ENCODE measurements around the gene TMEM121. TPM values are rescaled to one million over a fixed set of nuclear protein-coding genes. Genes with fewer than 3 reads are reported as not detected.
"Not testable (repeated sequence)": the region's sequence is repeated elsewhere in the genome, so short reads cannot be mapped to it uniquely, and the experiment has no call there.

TMEM121 gene
- polyA plus RNA-seq, 1 experiment = 4.6 TPM

DNA sequence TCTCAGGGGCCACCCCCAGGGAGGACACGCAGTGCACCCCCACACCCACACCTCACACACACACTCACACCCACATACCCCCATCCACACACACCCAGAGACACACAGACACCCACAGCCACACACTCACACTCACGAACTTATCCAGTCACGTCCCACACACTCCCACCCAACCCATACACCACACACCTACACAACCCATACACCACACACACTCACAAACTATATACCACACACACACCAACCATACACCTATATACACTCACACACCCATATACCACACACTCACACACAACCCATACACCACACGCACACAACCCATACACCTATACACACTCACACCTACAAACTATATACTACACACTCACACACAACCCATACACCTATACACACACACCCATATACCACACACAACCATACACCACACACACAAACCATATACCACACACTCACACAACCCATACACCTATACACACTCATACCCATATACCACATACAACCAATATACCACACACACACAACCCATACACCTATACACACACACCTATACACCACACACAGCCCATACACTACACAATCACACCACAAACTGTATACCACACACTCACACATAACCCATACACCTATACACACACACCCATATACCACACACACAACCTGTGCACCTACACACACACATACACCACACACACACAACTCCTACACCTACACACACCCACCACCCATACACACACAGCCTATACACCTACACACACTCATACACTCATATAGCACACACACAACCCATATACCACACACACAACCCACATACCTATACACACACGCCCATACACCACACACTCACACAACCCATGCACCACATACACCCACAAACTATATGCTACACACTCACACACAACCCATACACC is 42.7 kb downstream of the TMEM121 start:
- no peak for DNase-seq (ENCODE audit: low read depth)
- ChIA-PET POLR2A (no interaction called here), CTCF (no interaction called here)
- Histone ChIP-seq H3K4me3 (ENCODE audit: low read depth, low read length) (no peak overlapping the region), H3K27me3 (ENCODE audit: control insufficient read depth, insufficient read depth, low read length) (no peaks in the 10 kb centered on the region), H3K36me3 (ENCODE audit: control insufficient read depth, insufficient read depth, low read length) (no peaks in the 10 kb centered on the region)
- no peak for TF ChIP-seq CTCF (IDR thresholded peaks at IDR 0.05; ENCODE audit: insufficient read depth, low read depth, low read length)

DNA sequence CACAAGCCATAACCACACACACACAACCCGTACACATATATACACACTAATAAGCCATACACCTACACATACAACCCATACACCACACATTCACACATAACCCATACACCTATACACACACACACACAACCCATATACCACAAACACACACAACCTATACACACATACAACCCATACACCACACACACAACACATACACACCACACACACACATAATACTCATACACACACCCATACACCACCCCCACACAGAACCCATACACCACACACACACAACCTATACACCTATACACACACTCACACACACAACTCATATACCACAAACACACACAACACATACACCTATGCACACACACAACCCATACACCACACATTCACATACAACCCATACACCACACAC is 44.1 kb downstream of the TMEM121 start:
- Histone ChIP-seq H3K4me3 (ENCODE audit: low read depth, low read length) (no peak overlapping the region), H3K27me3 (ENCODE audit: control insufficient read depth, insufficient read depth, low read length) (no peaks in the 10 kb centered on the region), H3K36me3 (ENCODE audit: control insufficient read depth, insufficient read depth, low read length) (no peaks in the 10 kb centered on the region)
- ChIA-PET CTCF (no interaction called here), POLR2A (no interaction called here)
- TF ChIP-seq CTCF (IDR thresholded peaks at IDR 0.05; ENCODE audit: insufficient read depth, low read depth, low read length) = no peak
- no peak for DNase-seq (ENCODE audit: low read depth)

DNA sequence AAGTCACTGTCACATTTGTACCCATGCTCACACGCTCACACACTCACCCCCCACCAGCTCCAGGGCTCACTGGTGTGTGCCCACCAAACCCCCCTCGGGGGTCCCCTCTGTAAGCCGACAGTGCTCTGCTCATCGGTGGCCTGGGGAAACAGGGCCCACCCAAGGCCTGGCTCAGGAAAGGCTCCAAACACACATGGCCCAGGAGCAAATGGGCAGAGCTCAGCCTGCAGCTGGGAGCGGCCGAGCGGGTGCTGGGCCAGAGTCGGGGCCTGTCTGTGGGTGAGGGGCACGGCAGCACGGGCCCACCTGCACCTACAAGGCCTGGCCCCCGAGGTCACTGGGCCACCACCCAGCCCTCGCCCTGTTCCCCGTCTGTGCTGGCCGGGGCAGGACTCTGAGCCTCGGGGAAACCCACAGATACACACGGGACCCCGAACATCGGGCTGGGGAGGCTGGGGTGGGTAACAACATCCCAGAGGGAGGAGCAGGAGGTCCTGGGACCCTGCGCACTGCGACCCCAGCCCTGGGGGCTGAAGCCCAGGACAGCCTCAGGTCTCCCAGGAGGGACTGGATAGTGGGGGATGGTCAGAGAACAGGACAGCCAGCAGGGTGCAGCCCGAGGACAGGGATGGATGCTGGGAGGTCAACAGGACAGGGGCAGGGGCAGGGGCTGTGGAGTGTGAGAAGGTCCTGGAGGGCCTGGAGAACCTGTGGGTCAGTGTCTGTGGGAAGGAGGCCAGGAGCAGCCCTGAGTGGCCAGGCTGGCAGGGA is 45.0 kb downstream of the TMEM121 start:
- H3K4me3 ChIP-seq (ENCODE audit: low read depth, low read length); H3K27me3 ChIP-seq (ENCODE audit: control insufficient read depth, insufficient read depth, low read length); CTCF ChIA-PET; H3K36me3 ChIP-seq (ENCODE audit: control insufficient read depth, insufficient read depth, low read length); DNase-seq (ENCODE audit: low read depth); POLR2A ChIA-PET: not testable (repeated sequence)

- CTCF ChIA-PET; H3K27me3 ChIP-seq (ENCODE audit: control insufficient read depth, insufficient read depth, low read length); H3K4me3 ChIP-seq (ENCODE audit: low read depth, low read length); POLR2A ChIA-PET; DNase-seq (ENCODE audit: low read depth); H3K36me3 ChIP-seq (ENCODE audit: control insufficient read depth, insufficient read depth, low read length): not testable (repeated sequence)
Observed at GRCh38 chr14:105572063-105572462, 45.7 kb downstream of the TMEM121 start.

DNA sequence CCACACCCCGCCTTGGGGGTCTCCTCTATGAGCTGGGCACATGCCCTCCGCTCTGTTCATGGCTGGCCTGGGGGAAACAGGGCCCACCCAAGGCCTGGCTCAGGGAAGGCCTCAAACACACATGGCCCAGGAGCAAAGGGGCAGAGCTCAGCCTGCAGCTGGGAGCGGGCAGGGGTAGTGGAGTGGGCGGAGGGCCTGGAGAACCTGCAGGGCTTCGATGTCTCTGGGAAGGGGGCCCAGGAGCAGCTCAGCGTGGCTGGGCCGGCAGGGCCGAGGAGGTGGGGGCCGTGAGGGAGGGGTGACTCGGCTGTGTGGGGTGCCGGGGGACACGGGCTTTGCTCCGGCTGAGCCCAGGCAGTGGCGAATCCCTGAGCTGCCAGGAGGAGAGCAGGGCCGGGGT is 47.5 kb downstream of the TMEM121 start:
- H3K36me3 ChIP-seq (ENCODE audit: control insufficient read depth, insufficient read depth, low read length); POLR2A ChIA-PET; CTCF ChIA-PET; H3K27me3 ChIP-seq (ENCODE audit: control insufficient read depth, insufficient read depth, low read length); DNase-seq (ENCODE audit: low read depth); H3K4me3 ChIP-seq (ENCODE audit: low read depth, low read length): not testable (repeated sequence)

- H3K27me3 ChIP-seq (ENCODE audit: control insufficient read depth, insufficient read depth, low read length); H3K4me3 ChIP-seq (ENCODE audit: low read depth, low read length); DNase-seq (ENCODE audit: low read depth); POLR2A ChIA-PET; H3K36me3 ChIP-seq (ENCODE audit: control insufficient read depth, insufficient read depth, low read length); CTCF ChIA-PET: not testable (repeated sequence)
Observed at GRCh38 chr14:105574411-105574810, 48.0 kb downstream of the TMEM121 start.

DNA sequence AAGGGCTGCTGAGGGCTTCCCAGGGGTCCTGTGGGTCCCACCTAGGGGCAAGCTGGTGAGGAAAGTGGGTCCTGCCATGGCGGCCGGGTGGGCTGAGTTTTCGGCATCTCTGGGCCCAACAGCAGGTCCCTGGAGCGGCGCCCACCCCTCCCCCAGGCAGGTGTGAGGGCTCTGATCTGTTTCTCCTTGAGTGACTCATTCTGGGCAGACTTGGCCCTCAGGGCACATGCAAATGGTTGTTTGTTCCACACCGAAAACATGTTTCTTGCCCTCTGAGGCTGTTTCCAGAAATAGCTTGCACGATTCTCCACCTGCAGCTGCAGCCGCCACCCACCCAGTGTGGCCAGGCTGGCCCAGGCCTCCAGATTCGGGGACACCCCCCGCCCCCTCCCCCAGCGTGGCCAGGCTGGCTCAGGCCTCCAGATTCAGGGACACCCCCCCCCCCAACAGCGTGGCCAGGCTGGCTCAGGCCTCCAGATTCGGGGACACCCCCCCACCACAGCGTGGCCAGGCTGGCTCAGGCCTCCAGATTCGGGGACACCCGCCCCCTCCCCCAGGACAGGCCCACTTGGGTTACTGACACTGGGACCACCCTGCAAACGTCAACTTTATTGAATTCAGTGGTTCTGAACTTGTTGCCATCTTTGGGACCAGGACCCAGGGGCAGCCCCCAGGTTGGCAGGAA is 48.8 kb downstream of the TMEM121 start:
- H3K27me3 ChIP-seq (ENCODE audit: control insufficient read depth, insufficient read depth, low read length); H3K4me3 ChIP-seq (ENCODE audit: low read depth, low read length); DNase-seq (ENCODE audit: low read depth); H3K36me3 ChIP-seq (ENCODE audit: control insufficient read depth, insufficient read depth, low read length); CTCF ChIA-PET; POLR2A ChIA-PET: not testable (repeated sequence)

Measured in BJ (cell line).